ENCODE measurements around the gene CCSER1.
"Not testable (repeated sequence)": the region's sequence is repeated elsewhere in the genome, so short reads cannot be mapped to it uniquely, and the experiment has no call there.

CCSER1 gene

DNA sequence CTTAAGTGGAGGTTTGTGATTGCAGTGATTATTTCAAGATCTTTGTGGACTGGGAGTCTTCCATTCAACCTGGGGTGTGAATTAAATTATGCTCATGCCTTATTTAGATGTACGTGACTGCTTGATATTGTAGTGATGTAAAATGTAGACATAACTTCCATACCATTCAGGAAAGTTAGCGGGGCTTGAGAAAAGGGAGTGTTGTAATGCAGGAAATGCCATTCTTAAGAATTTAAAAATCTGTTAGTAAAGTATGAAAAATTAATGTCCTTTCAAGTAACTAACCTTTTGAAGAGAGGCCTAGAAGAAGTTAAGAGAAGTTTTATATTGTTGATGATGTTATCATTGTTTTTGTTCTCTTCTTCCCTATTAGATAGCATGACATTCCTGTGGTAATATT lies 318.2 kb downstream of the CCSER1 start:
- DNase-seq (ENCODE audit: low read depth): no peak

GRCh38 chr4:90449626-90450025 lies 322.4 kb downstream of the CCSER1 start:
- no peak for DNase-seq (ENCODE audit: low read depth)

DNA sequence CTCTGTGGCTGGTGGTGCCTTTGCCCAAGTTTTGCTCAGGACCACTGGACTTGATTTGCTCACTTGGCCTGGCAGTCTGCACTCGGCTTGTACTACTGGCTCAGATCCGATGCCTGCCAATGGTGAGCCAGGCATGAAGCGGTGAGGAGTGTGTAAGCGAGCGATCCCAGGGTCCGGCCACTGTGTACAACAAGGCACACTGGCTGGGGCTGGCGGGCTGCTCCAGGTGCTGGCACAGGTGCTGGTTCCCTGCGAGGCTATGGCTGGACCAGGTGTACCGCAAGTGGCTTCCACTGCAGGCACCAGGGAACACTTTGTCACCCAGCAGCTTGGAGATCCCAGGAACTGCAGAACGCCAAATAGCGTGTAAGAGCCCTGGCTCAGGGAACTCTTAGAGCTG lies 329.7 kb downstream of the CCSER1 start:
- DNase-seq (ENCODE audit: low read depth): no peak

GRCh38 chr4:90457817-90458216 lies 330.6 kb downstream of the CCSER1 start:
- no peak for DNase-seq (ENCODE audit: low read depth)

DNA sequence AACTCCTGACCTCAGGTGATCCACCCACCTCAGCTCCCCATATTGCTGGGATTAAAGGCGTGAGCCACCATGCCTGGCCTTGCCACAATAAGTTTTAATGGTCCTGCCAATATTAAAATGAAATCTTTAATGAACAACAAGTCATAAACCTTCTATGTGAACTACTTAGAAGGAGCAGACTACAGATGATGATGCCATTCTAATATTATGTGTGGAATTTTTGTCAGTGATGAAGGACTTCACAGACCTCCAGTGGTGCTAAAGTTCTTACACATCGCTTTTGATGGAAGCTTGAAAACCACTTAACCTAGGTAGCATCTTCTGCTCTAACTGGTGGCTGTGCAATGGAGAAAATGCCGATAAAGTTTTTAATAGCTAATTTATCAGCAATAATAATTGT lies 331.4 kb downstream of the CCSER1 start:
- DNase-seq (ENCODE audit: low read depth): no peak

DNA sequence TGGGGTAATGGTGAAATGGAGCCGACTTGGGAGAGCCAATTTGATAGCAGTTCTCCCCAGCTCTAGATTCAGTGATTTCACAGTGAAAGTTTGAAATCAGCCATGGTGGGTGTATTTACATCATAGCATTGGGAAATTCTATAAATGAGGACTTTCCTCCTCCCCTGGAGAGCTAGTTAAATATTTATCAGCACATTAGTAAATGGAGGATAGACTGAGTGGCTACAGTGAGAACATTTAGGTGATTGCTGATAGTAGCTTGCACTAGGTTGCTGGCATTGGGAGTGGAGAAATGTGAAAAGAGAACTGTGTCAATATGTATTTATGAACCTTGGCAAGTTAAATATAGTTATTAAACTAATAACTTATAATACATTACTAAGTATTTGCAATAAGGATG lies 347.3 kb downstream of the CCSER1 start:
- no peak for DNase-seq (ENCODE audit: low read depth)

- DNase-seq (ENCODE audit: low read depth): no peak
Measured at GRCh38 chr4:90476019-90476418, 348.8 kb downstream of the CCSER1 start.

DNA sequence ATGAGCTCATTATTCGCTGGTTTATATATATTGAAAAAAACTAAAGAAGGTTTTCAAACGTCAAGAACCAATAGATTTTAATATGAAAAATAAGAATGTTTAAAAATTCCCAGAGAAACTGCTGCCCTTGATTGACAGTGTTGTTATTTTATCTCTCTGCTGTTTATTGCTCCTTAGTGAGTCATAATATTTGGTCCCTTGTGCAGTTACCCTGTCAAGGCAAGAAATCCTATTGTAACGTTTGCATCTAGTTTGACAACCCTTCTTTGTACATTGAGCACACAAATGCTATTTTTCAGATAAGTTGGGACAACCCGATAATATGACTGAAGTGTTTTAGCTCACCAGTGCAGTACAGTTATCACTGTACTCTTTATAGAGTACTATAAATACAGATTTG lies 349.4 kb downstream of the CCSER1 start:
- no peak for DNase-seq (ENCODE audit: low read depth)

GRCh38 chr4:90484894-90485293 lies 357.7 kb downstream of the CCSER1 start:
- DNase-seq (ENCODE audit: low read depth): not testable (repeated sequence)

DNA sequence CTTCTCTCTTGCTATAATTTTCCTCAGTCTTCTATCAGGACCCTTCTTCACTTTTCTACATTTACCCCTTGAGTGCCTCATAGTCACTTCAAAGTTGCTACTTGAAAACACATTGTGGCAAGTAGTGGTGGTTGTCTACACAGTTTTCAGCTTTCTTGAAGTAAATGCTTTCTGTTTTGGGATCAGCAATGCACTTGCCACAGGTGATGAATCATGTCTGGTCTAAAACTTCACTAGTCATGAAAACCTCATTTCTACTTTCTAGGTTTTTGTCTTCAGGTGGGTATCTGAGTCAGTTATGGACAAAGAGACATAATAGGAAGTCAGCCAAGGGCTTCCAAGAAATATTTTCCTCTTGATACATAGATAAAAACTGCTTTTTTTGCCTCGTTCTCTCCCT lies 359.2 kb downstream of the CCSER1 start:
- no peak for DNase-seq (ENCODE audit: low read depth)

GRCh38 chr4:90495211-90495610 lies 368.0 kb downstream of the CCSER1 start:
- DNase-seq (ENCODE audit: low read depth): no peak

- no peak for DNase-seq (ENCODE audit: low read depth)
Measured at GRCh38 chr4:90495936-90496335, 368.7 kb downstream of the CCSER1 start.

DNA sequence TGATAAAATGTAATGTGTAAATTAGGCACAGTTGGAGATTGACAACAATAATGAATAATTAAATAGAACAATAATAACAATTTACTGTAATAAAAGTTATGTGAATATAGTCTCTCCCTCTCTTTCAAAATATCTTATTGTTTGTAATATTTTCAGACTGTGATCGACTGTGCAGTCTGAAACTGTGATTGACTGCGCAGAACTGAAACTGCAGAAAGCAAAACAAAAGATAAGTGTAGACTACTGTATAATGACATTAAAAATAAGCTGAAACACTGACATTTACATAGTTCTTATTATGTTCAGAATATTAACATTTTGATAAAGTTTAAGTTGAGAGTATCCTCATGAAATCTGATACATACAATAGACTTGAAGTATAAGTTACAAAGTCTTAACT lies 371.0 kb downstream of the CCSER1 start:
- DNase-seq (ENCODE audit: low read depth): no peak

GRCh38 chr4:90503677-90504076 lies 376.5 kb downstream of the CCSER1 start:
- no peak for DNase-seq (ENCODE audit: low read depth)

DNA sequence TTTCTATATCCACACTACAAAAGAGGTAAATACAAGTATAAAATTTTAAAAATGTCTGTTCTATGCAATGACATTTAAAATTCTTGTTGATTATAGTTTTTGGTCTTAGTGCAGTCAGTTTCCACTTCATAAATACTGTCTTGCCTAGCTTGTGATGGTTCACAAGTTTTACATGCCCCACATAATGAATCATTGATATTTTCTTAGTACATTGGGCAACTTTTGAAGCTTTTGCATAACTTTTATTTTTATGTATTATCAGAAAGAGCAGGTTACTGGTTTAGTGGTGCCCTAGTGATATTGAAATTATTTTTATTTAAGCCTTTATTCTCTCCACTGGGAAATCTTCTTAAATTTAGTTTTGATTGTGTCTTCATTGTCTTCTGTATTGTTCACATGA lies 388.0 kb downstream of the CCSER1 start:
- no peak for DNase-seq (ENCODE audit: low read depth)

DNA sequence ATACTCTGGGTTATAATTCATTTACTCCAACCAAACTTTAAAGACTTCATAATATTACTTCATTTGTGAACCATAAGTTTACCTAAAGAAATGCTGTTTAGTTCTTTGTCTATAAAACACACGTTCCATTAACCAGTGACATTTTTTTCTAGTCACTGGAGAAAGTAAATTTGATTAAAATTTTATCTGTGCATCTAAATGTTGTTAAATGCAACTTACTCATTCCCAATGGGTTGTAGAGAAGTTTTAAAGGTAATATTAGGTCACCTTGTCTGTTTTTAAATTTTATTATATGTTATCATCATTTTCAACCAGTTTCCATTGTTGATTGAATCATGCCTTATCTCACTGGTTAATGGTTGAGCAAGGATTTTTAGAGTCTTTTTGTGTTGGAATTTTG lies 401.4 kb downstream of the CCSER1 start:
- DNase-seq (ENCODE audit: low read depth): no peak

DNA sequence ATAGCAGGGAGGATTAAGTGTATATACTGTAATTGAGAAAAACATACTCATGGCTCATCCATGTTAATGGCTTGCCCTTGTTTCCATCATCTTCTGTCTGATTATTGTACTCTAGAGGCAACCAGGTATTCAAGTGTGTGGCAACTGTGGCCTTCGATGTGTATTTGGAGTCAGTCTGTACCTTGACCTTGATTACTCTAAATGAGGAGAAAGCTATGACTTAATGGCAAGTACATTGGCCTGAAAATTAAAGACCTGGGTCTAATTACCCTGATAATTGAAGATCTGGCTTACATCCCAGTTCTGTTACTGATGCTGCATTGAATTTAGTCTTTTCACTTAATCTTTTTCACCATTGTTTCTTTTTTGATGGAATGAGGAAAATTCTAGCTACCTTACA lies 409.2 kb downstream of the CCSER1 start:
- DNase-seq (ENCODE audit: low read depth): no peak

DNA sequence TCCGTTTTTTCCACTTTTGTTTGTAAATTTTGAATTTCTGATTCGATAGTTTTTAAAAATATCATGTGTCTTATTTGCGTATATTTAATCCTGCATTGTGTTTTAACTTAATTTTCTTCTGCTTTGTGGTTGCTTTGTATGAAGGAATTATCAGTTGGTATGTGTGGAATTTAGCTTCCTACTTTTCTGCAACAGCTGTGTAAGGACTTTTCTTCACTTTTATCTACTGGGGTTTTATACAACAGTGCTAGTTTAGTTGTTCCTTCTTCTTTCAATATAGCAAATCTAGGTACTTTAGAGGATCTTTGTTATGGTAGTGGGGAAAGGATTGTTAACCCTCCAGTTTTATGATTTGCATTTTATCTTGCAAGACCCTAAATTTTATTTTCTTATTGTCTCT lies 410.3 kb downstream of the CCSER1 start:
- no peak for DNase-seq (ENCODE audit: low read depth)

- no peak for DNase-seq (ENCODE audit: low read depth)
Measured at GRCh38 chr4:90540536-90540935, 413.3 kb downstream of the CCSER1 start.

DNA sequence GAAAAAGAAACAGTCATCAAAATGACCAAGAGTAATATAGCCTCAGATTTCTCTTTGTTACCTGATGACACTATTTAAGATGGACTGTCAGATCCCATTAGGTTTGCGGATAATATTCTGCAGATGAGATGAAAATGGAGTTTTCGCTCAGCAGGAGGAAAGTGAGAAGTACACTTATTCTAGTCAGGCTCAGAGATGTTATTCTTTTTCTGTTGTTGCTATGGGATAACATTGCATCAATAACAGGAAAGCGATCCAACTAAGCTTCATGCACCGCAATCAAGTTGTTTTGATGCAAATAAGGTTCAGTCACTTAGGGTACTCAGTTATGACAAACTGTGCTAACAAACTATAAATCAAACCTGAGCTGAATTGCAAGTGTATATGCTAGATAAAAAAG lies 415.0 kb downstream of the CCSER1 start:
- no peak for DNase-seq (ENCODE audit: low read depth)

DNA sequence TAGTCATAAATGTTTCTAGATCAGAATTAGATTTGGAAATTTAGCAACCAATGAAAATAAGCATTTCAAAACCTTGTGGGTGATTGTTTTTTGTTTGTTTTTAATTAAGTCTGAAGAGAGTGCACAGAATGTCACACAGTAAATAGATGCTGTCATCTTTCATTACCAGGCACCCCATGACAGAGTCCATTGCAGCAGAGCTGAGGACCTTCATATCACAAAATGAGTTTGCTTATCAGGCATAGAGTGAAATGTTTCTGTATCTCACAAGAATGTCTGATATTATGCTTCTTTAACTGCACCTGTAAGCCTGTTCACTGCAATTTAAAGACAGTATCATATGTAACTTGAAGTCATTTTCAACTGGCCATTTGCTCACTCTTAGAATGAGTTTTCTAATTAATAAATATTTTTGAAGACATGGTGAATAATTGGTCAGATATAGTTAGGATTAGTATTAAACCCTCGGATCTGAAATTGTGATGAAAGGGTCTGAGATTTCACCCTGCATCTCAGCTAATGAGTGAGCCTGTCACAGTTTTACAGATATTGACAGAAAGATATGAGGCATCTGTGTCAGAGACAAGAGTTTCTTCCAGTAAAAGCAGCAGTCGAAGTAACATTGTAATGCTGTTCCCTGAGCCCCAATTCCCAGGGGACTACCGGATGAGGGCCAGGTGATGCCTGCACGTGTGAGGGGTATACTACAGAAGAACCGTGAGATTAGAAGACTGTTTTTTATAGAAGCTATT lies 416.4 kb downstream of the CCSER1 start:
- DNase-seq (ENCODE audit: low read depth): no peak

GRCh38 chr4:90544532-90545045 lies 417.4 kb downstream of the CCSER1 start:
- DNase-seq (ENCODE audit: low read depth): no peak

- DNase-seq (ENCODE audit: low read depth): no peak
Measured at GRCh38 chr4:90545380-90545779, 418.2 kb downstream of the CCSER1 start.

DNA sequence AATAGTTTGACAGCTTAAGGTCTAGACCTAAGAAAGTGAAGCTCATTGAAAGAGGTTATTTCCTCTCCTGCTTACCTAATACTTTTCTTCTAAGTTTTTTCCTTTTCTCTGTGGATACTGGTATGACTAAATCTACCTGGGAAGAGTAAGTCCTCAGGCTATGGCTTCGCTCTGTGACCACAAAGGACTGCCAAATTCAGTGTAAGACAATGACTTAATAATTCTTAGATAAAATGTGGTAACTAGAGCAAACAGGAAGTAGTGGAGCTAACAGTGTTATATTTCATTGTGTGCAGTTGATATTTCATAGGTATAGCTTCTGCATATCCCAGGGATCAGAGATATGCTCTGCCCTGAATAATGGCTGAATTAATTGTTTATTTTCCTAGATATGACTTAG lies 418.9 kb downstream of the CCSER1 start:
- DNase-seq (ENCODE audit: low read depth): no peak
